Tibial nerve (tissue), 4 donors: ENCODE results near the gene HBZ. TPM values are rescaled to one million over a fixed set of nuclear protein-coding genes. Genes with fewer than 3 reads are reported as not detected.
A peak's percentile ranks its signal among the peaks of the same experiment; 100 is the strongest.

ENCODE experiments used
- DNase-seq, 2 donors: peaks; one replicate each; pipeline ENCODE4 v3.0.0-alpha.2; 2019; ENCODE audit warnings: low spot score in 2 of 2
- H3K27ac ChIP-seq, 4 donors: fragments of 200-600 bp; sonication (generic) in 3 of 4; one replicate each; pipeline ENCODE4 v1.5.1; 2017 to 2019; ENCODE audit warnings: mild to moderate bottlenecking in 1 of 4
- H3K27me3 ChIP-seq, 2 donors: fragments of 200-600 bp; sonication (generic) in 1 of 2; one replicate each; pipeline versions ENCODE4 v1.5.1 to v1.6.0; 2017 to 2019
- H3K36me3 ChIP-seq, 3 donors: fragments of 200-600 bp; sonication (generic); one replicate each; pipeline ENCODE4 v1.5.1; 2018 to 2019
- H3K4me1 ChIP-seq, 4 donors: fragments of 200-600 bp; sonication (generic) in 3 of 4; one replicate each; pipeline ENCODE4 v1.5.1; 2017 to 2019
- H3K4me3 ChIP-seq, 4 donors: fragments of 200-600 bp; sonication (generic) in 3 of 4; one replicate each; pipeline ENCODE4 v1.5.1; 2017 to 2019; ENCODE audit warnings: mild to moderate bottlenecking in 1 of 4, moderate library complexity in 1 of 4
- H3K9me3 ChIP-seq, 4 donors: fragments of 200-600 bp; sonication (generic) in 3 of 4; one replicate each; pipeline ENCODE4 v1.5.1; 2017 to 2019
- EP300 ChIP-seq, 2 donors: sonication (generic); formaldehyde crosslinking; IDR thresholded peaks; one replicate each; pipeline ENCODE4 v1.6.1; 2017; ENCODE audit warnings: antibody characterized with exemption in 2 of 2, mild to moderate bottlenecking in 1 of 2
- POLR2A ChIP-seq, 2 donors: fragments of 450-650 bp; IDR thresholded peaks; one replicate each; pipeline ENCODE4 v1.6.1; 2017; ENCODE audit warnings: antibody characterized with exemption in 2 of 2, mild to moderate bottlenecking in 2 of 2, moderate library complexity in 2 of 2
- WGBS, 2 donors: methylation state at CpG; one replicate each; pipeline ENCODE4 v1.1.5; 2018; 5-methylcytosine and 5-hydroxymethylcytosine counted together
- total RNA-seq, 4 donors: library from RNA; depleted of rRNA; stranded (reverse); fragments of >200 nt; gene quantifications; one replicate each; pipeline ENCODE4 v1.1.0, GENCODE V29; 2016
- TF ChIP-seq, protein P1 (sequence below), 5 experiments: fragments of 200-600 bp in 3 of 5; fragments of 450-650 bp in 2 of 5; sonication (generic) in 3 of 5; IDR thresholded peaks; one replicate each; pipeline ENCODE4 v1.5.1; 2016 to 2019; ENCODE audit warnings: antibody characterized with exemption in 5 of 5, mild to moderate bottlenecking in 3 of 5, moderate library complexity in 2 of 5

Gene HBZ
- total RNA-seq, 4 donors from 2014 or later, result not detected

DNA sequence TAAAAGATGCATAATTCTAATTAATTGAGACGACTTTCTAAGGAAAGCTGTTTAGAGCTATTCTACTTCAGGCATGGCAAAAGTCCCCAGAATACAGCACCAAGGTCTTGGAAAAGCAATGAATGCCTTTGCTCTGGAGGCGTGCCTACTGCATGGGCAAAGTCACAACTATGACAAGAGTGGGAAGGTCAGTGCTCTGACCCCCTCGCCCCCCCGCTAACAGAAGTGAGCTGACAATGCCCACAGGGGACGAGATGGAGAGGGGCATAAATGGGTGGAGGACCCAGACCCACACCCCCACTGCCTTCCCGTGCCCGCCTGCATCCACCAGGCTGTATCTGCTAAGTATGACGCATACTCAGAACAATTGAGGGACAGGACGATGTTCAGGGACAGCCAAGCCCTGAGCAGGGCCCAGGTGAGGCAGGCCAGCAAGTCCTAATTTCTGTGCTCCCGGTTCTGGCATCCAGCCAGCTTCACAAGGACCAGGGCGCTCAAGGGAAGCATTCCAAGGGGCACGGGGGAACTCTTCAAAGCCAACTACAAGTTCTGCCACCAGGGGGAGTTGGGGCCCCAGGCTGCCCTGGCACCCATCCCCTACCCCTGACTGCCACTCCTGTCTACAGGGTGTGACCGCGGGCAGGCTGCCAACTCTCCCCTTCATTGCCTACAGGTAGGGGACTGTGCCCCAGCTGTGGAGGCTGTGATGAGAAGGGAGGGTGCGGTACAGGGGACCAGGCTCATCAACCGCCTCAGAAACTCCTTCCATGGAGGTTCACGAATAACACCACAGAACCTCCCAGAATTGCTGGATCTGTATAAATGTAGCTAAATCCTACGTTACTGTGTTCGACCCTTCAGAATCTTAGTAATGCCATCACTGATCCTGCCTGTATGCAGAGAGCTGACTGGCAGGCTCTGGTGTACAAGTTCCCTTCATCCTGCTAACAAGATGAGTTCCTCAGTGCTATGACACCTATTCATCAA, 34.8 kb upstream of the HBZ start:
- no peaks in the 10 kb centered on the region for H3K27me3 ChIP-seq
- no peak for DNase-seq
- TF ChIP-seq, protein P1, sequence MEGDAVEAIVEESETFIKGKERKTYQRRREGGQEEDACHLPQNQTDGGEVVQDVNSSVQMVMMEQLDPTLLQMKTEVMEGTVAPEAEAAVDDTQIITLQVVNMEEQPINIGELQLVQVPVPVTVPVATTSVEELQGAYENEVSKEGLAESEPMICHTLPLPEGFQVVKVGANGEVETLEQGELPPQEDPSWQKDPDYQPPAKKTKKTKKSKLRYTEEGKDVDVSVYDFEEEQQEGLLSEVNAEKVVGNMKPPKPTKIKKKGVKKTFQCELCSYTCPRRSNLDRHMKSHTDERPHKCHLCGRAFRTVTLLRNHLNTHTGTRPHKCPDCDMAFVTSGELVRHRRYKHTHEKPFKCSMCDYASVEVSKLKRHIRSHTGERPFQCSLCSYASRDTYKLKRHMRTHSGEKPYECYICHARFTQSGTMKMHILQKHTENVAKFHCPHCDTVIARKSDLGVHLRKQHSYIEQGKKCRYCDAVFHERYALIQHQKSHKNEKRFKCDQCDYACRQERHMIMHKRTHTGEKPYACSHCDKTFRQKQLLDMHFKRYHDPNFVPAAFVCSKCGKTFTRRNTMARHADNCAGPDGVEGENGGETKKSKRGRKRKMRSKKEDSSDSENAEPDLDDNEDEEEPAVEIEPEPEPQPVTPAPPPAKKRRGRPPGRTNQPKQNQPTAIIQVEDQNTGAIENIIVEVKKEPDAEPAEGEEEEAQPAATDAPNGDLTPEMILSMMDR (IDR thresholded peaks at IDR 0.05), result peak; percentile 43 to 63 (median 58)
- no peak for TF ChIP-seq EP300 (IDR thresholded peaks at IDR 0.05)
- H3K4me3 ChIP-seq, result no peak overlapping the region
- no peak overlapping the region for H3K27ac ChIP-seq
- peaks cover 0 to 61% (median under 1%) of the 10 kb centered on the region in 3 donors for H3K36me3 ChIP-seq
- WGBS, 2 donors, result 55 to 65% methylated on average over 16 to 19 of the region's 19 CpGs
- H3K9me3 ChIP-seq, result no peaks in the 10 kb centered on the region
- H3K4me1 ChIP-seq, result peaks cover 0 to 15% (median 0%) of the 10 kb centered on the region in 4 donors

DNA sequence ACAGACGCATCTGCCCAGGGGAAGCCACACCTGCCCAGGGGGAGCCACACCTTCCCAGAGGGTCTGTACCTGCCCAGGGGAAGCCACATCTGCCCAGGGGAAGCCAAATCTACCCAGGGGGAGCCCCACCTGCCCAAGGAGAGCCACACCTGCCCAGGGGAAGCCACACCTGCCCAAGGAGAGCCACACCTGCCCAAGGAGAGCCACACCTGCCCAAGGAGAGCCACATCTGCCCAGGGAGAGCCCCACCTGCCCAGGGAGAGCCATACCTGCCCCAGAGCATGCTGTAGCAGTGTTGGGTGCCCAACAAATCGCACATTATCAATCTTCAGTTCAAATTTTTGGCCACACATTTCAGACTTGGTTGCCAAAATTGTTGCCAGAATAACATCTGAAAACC, 33.6 kb upstream of the HBZ start:
- Histone ChIP-seq H3K9me3 (no peaks in the 10 kb centered on the region), H3K36me3 (peaks cover 0 to 56% (median 0%) of the 10 kb centered on the region in 3 donors), H3K4me1 (peaks cover 0 to 8% (median 0%) of the 10 kb centered on the region in 4 donors), H3K4me3 (no peak overlapping the region), H3K27me3 (no peaks in the 10 kb centered on the region), H3K27ac (no peak overlapping the region)
- no peak for TF ChIP-seq POLR2A (IDR thresholded peaks at IDR 0.05)
- TF ChIP-seq, protein P1 (IDR thresholded peaks at IDR 0.05), result no peak
- no peak for TF ChIP-seq EP300 (IDR thresholded peaks at IDR 0.05)
- no peak for DNase-seq
- WGBS, 2 donors, result 91 to 96% methylated on average over 1 to 2 of the region's 2 CpGs

DNA sequence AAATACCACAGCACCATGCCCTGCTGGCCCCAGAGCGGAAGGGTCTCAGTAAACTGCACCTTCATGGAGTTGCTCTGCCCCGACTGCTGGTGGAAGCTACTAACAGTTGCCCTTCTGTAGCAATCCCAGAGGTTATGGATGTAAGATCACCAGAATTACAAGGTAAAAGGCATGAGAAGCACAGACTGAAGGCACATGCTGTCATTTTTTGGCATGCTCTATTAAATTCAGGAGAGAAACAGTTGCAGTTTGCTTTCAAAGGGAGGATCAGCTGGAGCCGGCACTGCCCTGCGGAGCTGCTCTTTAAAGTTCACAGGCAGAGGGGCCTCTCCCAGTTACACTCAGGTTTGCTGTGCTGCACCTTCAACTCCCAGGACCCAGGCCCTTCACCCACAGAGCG, 33.1 kb upstream of the HBZ start:
- H3K4me3 ChIP-seq, result no peak overlapping the region
- 86 to 97% methylated on average over 5 of the region's 5 CpGs for WGBS, 2 donors
- peaks cover 0 to 8% (median 0%) of the 10 kb centered on the region in 4 donors for H3K4me1 ChIP-seq
- peaks cover 0 to 56% (median 0%) of the 10 kb centered on the region in 3 donors for H3K36me3 ChIP-seq
- H3K27ac ChIP-seq, result no peak overlapping the region
- no peak for DNase-seq
- no peaks in the 10 kb centered on the region for H3K9me3 ChIP-seq
- TF ChIP-seq POLR2A (IDR thresholded peaks at IDR 0.05) (no peak), EP300 (IDR thresholded peaks at IDR 0.05) (no peak)
- TF ChIP-seq, protein P1 (IDR thresholded peaks at IDR 0.05), result no peak
- H3K27me3 ChIP-seq, result no peaks in the 10 kb centered on the region

DNA sequence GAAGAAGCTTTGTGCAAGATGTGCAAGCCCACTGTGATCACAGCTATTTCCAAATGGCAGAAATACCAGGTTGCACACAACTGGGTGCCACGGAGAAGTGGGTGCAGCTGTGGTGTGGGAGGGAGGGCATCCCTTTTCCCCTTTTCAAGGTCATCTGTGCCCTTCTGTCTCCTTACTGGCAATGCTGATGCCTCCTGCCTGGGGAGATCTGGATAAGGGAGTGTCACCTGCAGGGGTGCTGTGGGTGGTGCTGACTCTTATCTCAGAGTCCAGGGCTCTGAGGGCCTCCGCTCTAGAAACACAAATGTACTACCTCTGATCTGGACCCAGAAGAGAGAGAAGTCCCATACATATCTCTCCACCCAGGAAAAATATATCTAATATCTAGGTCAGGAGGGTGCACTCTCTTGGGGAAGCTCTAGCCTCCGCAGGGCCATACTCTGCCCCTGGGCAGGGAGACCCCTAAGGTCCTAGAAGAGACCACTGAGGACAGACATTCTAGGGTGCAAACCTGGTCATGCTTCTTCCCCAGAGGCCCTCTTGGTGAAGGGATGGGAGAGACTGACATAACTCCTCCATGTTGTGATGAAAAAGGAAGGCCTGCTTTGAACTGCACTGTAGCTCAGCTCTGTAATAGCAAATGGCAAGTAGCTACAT, 32.5 kb upstream of the HBZ start:
- peaks cover 0 to 54% (median 0%) of the 10 kb centered on the region in 3 donors for H3K36me3 ChIP-seq
- H3K27ac ChIP-seq, result no peak overlapping the region
- H3K4me3 ChIP-seq, result no peak overlapping the region
- DNase-seq, result no peak
- no peaks in the 10 kb centered on the region for H3K27me3 ChIP-seq
- 96 to 97% methylated on average over 3 of the region's 3 CpGs for WGBS, 2 donors
- TF ChIP-seq, protein P1 (IDR thresholded peaks at IDR 0.05), result no peak
- no peak for TF ChIP-seq POLR2A (IDR thresholded peaks at IDR 0.05)
- no peak for TF ChIP-seq EP300 (IDR thresholded peaks at IDR 0.05)
- H3K9me3 ChIP-seq, result no peaks in the 10 kb centered on the region
- H3K4me1 ChIP-seq, result peaks cover 0 to 8% (median 0%) of the 10 kb centered on the region in 4 donors

DNA sequence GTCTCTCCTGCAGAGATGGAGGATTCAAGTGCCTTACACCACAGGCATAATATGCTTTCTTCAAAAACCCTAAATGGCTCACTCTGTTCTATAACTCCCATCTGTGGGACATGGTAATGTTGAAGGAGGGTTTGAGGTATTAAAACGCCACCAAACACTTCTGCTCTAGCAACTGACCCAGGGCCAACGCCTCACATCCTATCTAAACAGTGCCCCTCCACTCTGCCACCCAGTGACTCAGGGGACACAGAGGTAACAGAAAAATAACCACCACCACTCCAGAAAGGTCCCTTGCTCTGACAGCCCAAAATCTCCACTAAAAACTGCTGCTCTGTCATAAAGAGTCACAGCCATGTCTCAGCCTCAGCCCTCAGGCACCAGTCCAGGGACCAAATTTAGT, 31.7 kb upstream of the HBZ start:
- TF ChIP-seq, protein P1 (IDR thresholded peaks at IDR 0.05), result no peak
- TF ChIP-seq EP300 (IDR thresholded peaks at IDR 0.05) (no peak), POLR2A (IDR thresholded peaks at IDR 0.05) (no peak)
- whole genome bisulfite sequencing, 2 donors, result 82 to 97% methylated on average over 2 of the region's 2 CpGs
- Histone ChIP-seq H3K27me3 (no peaks in the 10 kb centered on the region), H3K4me1 (peaks cover 0 to 8% (median 0%) of the 10 kb centered on the region in 4 donors), H3K36me3 (peaks cover 0 to 49% (median 0%) of the 10 kb centered on the region in 3 donors), H3K4me3 (no peak overlapping the region), H3K27ac (no peak overlapping the region), H3K9me3 (no peaks in the 10 kb centered on the region)
- DNase-seq, result no peak
